Mammary epithelial cell (primary cell): ENCODE data around the gene B4GALNT3.

ENCODE experiments used
- EZH2 ChIP-seq: IDR thresholded peaks from 2 replicates; pipeline ENCODE4 v1.6.1; 2012; ENCODE audit warnings: low read length, inconsistent platforms, borderline replicate concordance
- TF ChIP-seq, protein P1 (sequence below), 2 donors: IDR thresholded peaks in 1 of 2; conservative IDR thresholded peaks in 1 of 2; 2 replicates each; pipeline ENCODE4 v1.5.1; 2011 to 2012; ENCODE audit warnings: inconsistent platforms in 2 of 2, low read length in 2 of 2, mild to moderate bottlenecking in 2 of 2, control low read depth in 1 of 2, low read depth in 1 of 2; ENCODE audit not compliant: insufficient read depth in 1 of 2; ENCODE audit errors: extremely low read depth in 1 of 2

DNA sequence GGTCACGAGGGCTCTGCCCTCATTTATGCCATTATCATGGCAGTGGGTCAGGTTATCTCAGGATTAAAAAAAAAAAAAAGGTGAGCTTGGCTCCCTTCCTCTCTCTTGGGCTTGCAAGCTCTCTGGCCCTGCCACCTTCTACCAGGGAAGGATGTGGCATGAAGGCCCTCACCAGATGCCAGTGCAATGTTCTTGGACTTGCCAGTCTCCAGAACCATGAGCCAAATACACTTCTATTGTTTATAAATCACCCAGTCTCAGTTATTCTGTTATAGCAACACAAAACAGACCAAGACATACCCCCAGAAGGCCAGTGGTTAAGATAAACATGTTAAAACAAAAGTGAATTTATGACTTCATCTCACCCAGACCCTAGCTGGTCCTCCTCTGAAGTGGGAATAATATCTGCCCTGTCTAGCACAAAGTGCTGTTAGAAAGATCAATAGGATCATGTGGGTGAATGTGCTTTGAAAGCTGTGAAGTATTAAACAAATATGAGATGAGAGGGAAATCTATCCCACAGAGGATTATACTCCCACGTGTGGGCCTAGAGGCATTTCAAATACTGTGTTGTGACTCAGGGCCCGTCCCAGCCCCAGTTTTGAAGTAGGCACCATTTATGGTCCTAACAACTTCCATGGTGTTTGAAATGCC is 114.9 kb downstream of the B4GALNT3 start:
- TF ChIP-seq, protein P1, sequence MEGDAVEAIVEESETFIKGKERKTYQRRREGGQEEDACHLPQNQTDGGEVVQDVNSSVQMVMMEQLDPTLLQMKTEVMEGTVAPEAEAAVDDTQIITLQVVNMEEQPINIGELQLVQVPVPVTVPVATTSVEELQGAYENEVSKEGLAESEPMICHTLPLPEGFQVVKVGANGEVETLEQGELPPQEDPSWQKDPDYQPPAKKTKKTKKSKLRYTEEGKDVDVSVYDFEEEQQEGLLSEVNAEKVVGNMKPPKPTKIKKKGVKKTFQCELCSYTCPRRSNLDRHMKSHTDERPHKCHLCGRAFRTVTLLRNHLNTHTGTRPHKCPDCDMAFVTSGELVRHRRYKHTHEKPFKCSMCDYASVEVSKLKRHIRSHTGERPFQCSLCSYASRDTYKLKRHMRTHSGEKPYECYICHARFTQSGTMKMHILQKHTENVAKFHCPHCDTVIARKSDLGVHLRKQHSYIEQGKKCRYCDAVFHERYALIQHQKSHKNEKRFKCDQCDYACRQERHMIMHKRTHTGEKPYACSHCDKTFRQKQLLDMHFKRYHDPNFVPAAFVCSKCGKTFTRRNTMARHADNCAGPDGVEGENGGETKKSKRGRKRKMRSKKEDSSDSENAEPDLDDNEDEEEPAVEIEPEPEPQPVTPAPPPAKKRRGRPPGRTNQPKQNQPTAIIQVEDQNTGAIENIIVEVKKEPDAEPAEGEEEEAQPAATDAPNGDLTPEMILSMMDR (conservative IDR thresholded peaks at IDR 0.05 in 1 of 2, IDR thresholded peaks at IDR 0.05 in 1 of 2; ENCODE audit: extremely low read depth in 1 of 2, insufficient read depth in 1 of 2, low read depth in 1 of 2, low read length in 2 of 2) = no peak
- no peak for TF ChIP-seq EZH2
